ENCODE results near the gene ZC3H7B.
"Not testable (repeated sequence)": the region's sequence is repeated elsewhere in the genome, so short reads cannot be mapped to it uniquely, and the experiment has no call there.

The ZC3H7B gene

DNA sequence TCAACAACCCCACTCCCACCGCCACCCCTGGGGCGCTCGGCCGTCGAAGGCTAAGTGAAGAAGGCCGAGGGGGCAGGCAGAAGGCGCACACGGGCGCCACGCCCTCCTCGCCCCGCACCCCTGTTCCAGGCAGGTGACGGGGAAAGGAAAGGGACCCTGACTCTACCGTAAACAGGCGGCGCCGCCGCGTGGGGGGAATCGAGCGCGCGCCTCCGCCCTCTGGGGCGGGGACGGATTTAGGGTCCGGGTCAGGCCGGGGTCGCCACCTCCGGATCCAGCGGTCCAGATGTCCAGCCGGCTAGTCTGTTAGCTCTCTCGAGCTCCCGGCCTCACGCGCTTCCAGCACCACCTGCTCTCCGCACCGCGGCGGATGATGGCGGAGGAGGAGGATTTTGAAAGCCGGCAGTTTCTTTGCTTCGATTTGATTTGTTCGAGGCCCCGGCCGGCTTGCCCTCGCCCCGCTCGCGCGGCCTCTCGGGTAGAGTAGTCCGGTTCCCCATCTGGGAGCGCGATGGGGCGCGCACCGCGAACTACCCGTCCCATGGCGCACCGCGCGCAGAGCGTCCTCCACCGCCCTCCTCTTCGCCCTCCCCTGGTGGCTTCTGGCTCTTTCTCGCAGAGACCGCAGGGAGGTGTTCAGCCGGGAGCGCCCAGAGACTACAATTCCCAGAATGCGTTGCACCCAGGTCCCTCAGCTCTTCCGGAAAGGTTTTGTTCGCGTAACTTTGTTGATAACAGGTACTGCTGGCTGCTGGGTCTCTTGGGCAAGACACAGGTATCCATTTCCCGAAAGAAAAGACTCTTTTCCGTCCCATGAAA is 15.3 kb upstream of the ZC3H7B start, which contains the start of gene RANGAP1:
Gene RANGAP1, minus strand, starts transcription at position 368 of the 819 bp plus-strand sequence. CDS start 5,143 bp downstream, outside the sequence.
- DNase-seq (ENCODE audit: insufficient read length, low spot score) (peak; percentile 98), FAIRE-seq (peak; percentile 99)

GRCh38 chr22:41286639-41287091 is 14.7 kb upstream of the ZC3H7B start:
- DNase-seq (ENCODE audit: insufficient read length, low spot score) (no peak), FAIRE-seq (no peak)

DNA sequence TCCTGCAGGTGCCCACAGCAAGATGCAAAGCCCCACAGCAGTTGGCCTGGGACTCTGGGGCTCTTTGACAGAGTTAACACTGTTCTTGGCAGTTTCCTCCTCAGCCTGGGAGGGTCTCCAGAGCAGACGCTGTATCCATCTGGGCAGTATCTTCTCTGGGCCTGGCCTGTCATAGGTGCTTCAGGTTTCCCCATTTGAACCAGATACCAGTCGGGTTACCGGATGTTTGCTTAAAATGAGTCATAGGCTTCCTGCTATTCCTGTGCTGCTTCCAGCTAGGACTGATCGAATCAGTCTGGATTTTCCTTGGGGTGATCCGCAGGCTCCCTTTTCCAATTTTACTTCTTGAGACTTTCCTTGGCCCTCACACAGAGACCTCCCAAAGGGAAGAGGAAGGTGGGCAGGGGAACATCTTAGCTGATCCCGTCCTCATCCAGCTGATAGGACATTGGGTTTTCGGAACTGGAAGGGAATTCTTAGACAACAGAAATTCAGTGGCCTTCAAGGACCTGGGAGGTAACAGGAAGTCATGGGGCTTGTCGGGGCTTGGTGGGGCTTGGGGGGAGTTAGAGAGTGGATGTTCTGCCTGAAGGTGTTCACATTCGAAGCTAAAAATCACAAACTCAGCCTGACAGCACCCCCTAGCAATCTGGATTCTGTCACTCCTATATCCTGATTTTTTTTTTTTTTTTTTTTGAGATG is 12.9 kb upstream of the ZC3H7B start:
- no peak for DNase-seq (ENCODE audit: insufficient read length, low spot score)
- no peak for FAIRE-seq

DNA sequence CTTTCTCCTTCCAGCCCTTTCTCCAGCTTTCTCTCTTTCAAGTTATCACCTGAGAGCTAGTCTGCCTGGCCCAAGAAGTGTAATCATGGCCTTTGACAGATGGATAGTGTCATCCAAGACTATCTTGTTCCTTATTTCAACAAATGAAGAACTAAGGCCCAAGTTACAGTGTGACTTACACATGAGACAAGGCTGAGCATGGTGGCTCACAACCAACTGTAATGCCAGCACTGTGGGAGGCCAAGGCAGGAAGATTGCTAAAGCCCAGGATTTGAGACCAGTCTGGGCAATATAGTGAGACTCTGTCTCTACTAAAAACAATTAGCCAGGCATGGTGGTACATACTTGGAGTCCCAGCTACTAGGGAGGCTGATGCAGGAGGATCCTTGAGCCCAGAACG is 11.7 kb upstream of the ZC3H7B start:
- FAIRE-seq: no peak
- no peak for DNase-seq (ENCODE audit: insufficient read length, low spot score)

- DNase-seq (ENCODE audit: insufficient read length, low spot score): no peak
Measured at GRCh38 chr22:41290262-41291221, 10.8 kb upstream of the ZC3H7B start.

GRCh38 chr22:41294816-41295215 is 6.5 kb upstream of the ZC3H7B start:
- DNase-seq (ENCODE audit: insufficient read length, low spot score); FAIRE-seq: not testable (repeated sequence)

More at GRCh38 chr22:41290262-41291221, 10.8 kb upstream of the ZC3H7B start:
- FAIRE-seq: no peak

DNA sequence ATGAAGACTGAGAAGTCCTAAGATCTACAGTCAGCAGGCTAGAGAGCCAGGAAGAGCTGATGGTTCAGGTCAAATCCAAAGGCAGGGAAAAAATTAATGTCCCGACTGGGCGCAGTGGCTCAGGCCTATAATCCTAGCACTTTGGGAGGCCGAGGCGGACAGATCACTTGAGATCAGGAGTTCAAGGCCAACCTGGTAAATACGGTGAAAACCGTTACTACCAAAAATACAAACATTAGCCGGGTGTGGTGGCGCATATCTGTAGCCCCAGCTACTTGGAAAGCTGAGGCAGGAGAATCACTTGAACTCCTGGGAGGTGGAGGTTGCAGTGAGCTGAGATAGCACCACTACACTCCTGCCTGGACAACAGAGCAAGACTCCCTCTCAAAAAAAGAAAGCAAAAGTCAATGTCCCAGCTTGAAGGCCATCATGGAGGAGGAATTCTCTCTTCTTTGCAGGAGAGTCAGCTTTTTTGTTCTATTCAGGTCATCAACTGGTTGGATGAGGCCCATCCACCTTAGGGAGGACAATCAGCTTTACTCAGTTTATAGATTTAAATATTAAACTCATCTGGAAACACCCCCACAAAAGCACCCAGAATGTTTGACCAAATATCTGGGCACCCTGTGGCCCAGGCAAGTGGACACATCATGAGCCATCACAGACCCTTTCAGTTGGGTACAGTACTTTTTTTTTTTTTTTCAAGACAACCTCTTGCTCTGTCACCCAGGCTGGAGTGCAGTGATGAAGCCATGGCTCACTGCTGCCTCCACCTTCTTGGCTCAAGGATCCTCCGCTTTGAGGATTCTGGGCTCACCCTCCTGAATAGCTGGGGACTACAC is 4.3 kb upstream of the ZC3H7B start:
- FAIRE-seq (no peak), DNase-seq (ENCODE audit: insufficient read length, low spot score) (no peak)

GRCh38 chr22:41300661-41301060 is 664 bp upstream of the ZC3H7B start:
- no peak for DNase-seq (ENCODE audit: insufficient read length, low spot score)
- no peak for FAIRE-seq

DNA sequence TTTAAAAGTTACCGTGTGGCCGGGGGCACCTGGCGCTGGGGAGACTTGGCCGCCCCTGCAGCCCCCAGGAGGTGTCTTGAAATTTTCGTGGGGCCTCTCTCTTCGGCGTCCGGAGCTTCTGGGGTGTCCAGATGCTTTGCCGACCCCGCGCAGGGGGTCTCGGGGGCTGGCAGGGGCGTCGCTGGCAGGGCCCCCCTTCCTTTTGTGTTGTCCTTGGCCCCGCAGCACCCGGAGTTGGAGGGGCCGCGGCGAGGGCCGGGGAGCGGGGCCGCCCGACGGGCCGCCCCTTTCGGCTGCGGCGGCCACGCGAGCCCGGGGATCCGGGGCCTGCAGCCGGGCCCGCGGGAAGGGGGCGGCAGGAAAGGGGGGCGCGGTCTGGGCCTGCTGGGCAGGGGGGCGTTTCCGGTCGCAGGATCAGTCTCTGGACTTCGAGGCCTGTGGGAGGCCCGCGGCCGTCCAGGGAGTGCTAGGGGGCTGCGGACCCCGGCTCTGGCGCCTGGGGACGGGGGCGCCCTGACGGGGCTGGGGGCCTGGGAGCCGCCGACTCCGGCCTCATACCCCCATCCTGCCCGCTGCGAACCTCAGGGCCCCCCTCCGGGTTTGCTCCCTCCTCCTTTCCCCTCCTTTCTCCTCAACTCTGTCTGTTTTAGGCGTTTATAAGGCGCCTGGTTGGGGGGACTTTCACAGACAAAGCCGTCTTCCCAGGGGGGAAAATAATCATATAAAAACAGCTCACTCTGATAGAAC is 869 bp downstream of the ZC3H7B start:
- no peak for FAIRE-seq
- DNase-seq (ENCODE audit: insufficient read length, low spot score): peak; percentile 30

- DNase-seq (ENCODE audit: insufficient read length, low spot score): no peak
- FAIRE-seq: peak; percentile 18
Measured at GRCh38 chr22:41302811-41303210, 1.5 kb downstream of the ZC3H7B start.

DNA sequence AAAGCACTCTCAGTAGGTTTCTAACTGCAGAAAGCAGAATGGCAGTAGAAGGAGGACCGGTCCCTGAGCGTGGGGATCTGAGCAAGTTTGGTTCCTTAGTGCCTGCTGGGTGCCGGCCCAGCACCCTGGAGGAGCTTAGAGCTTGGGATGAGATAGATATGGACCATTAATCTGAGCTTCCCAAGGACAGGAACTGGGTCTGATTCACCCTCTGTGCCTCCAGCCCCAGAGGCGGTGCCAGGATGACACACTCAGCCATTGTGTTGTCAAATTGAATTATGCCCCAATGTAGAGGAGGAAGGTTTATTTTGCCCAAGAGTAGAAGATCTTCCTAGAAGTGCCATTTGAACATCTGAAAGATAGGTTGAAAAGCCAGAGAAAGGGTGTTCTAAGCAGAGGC is 4.3 kb downstream of the ZC3H7B start:
- no peak for DNase-seq (ENCODE audit: insufficient read length, low spot score)
- FAIRE-seq: no peak

DNA sequence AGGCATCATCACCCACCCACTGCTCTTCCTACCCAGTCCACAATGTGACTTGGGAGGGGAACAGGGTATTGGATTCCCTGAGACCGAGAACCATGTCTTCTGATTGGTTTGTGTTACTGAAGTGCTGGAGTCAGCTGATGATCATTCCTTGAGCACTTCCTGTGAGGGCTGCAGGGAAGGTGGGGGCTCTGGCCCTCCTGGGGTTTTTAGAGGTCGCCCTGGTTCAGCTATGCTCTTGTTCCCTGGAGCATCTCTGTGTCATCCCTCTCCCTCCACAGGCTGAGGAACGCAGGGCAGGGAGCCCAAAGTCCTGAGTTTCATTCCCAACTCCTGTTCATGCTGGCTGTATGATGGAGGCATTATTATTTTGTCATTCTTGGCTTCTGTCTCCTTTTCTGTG is 6.7 kb downstream of the ZC3H7B start:
- no peak for FAIRE-seq
- DNase-seq (ENCODE audit: insufficient read length, low spot score): no peak

- DNase-seq (ENCODE audit: insufficient read length, low spot score): no peak
- FAIRE-seq: no peak
Measured at GRCh38 chr22:41308544-41308947, 7.2 kb downstream of the ZC3H7B start.

- DNase-seq (ENCODE audit: insufficient read length, low spot score) (no peak), FAIRE-seq (no peak)
Measured at GRCh38 chr22:41310336-41310735, 9.0 kb downstream of the ZC3H7B start.

DNA sequence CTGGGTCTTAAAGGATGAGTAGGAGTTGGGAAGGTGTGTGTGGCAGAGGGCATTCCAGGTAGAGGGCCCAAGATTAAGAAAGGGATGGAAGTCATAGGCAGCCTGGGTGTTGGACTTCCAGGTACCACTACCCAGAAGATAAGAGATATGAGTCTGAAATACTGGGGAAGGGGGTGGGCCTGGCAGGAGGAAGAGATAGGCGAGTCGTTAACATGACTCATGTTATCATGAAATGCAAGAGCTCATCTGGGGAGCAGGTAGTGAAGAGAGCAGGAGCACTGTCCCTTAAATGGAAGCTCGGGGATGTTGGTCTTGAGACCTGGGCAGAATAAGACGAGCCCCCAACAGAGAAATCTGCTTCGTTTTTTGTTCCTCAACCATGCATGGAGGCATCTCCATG is 10.2 kb downstream of the ZC3H7B start:
- FAIRE-seq (no peak), DNase-seq (ENCODE audit: insufficient read length, low spot score) (no peak)

- no peak for FAIRE-seq
- DNase-seq (ENCODE audit: insufficient read length, low spot score): no peak
Measured at GRCh38 chr22:41314821-41315220, 13.5 kb downstream of the ZC3H7B start.

DNA sequence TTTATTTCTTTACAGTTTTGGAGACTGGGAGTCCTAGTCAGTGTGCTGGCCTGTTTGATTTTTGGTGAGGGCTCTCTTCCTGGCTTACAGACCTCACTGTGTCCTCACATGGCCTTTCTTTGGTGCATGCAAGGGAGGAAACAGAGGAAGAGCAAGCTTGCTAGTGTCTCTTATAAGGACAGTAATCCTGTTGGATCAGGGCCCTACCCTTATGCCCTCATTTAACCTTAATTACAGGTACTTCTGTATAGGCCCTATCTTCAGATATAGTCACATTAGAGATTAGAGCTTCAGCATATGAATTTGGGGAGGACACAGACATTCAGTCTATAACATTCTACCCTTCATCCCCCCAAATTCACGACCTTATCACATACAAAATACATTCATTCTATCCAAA is 14.3 kb downstream of the ZC3H7B start:
- DNase-seq (ENCODE audit: insufficient read length, low spot score) (no peak), FAIRE-seq (no peak)

DNA sequence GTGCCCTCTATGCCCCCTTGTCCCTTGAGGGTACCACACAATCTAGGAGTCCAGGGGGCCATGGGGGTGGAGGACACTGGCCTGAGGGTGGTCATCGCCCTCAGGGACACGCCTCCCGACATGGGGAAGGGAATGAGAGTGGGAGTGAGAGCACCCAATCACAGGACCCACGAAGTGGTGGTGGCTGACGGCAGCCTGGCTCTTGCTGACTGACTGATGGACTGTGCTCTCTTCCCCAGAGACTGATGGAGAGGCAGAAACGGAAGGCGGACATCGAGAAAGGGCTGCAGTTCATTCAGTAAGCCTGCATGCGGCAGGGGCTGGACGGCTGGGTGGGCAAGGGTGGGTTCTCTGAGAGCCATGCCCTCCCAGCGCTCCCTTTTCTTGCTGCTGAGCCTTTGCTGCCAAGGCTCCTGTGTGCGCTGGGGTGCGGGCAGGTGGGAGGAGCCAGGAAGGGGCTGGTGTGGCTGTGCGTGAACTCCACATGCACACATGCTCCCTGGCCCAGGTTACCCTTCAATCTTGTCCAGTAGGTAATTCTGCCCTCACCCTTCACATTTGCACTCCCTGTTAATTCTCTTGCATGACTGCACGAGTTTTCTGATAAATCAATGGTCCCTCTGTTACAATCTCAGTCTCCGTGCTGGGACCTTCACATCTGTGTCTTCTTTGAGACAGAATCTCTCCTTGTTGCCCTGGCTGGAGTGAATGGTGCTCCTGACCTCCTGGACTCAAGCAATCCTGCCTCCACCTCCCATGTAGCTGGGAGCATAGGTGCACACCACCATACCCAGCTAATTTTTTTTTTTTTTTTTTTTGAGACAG is 19.3 kb downstream of the ZC3H7B start:
- no peak for FAIRE-seq
- DNase-seq (ENCODE audit: insufficient read length, low spot score): no peak
